Adrenal gland (tissue), 5 donors: Measurements from ENCODE around the gene PIM3.

Source experiments
- POLR2A ChIP-seq, 2 donors: fragments of 450-650 bp; IDR thresholded peaks; one replicate each; pipeline ENCODE4 v1.6.1; 2017; ENCODE audit warnings: antibody characterized with exemption in 2 of 2, mild to moderate bottlenecking in 2 of 2, moderate library complexity in 1 of 2
- TF ChIP-seq, protein P1 (sequence below), 6 experiments: fragments of 450-650 bp in 4 of 6; fragments of 200-600 bp in 2 of 6; sonication (generic) in 1 of 6; IDR thresholded peaks; 1 replicate in 5 of 6; 2 replicates in 1 of 6; pipeline versions ENCODE4 v1.5.1 to v1.8.0; 2016 to 2021; ENCODE audit warnings: antibody characterized with exemption in 6 of 6, mild to moderate bottlenecking in 2 of 6, moderate library complexity in 1 of 6
- donor health status: DM: no; HTN: no; CAD: no.

GRCh38 chr22:49943771-49944398, 16.7 kb upstream of the PIM3 start:
- TF ChIP-seq, protein P1, sequence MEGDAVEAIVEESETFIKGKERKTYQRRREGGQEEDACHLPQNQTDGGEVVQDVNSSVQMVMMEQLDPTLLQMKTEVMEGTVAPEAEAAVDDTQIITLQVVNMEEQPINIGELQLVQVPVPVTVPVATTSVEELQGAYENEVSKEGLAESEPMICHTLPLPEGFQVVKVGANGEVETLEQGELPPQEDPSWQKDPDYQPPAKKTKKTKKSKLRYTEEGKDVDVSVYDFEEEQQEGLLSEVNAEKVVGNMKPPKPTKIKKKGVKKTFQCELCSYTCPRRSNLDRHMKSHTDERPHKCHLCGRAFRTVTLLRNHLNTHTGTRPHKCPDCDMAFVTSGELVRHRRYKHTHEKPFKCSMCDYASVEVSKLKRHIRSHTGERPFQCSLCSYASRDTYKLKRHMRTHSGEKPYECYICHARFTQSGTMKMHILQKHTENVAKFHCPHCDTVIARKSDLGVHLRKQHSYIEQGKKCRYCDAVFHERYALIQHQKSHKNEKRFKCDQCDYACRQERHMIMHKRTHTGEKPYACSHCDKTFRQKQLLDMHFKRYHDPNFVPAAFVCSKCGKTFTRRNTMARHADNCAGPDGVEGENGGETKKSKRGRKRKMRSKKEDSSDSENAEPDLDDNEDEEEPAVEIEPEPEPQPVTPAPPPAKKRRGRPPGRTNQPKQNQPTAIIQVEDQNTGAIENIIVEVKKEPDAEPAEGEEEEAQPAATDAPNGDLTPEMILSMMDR (IDR thresholded peaks at IDR 0.05): no peak
- TF ChIP-seq POLR2A (IDR thresholded peaks at IDR 0.05): no peak
